Upper lobe of left lung (tissue), 4 donors: ENCODE measurements around the gene PELI3.

Source experiments
- POLR2A ChIP-seq, 4 donors: fragments of 450-650 bp; IDR thresholded peaks; one replicate each; pipeline ENCODE4 v1.5.1; 2016 to 2017; ENCODE audit warnings: antibody characterized with exemption in 4 of 4, mild to moderate bottlenecking in 2 of 4
- TF ChIP-seq, protein P1 (sequence below), 6 experiments: fragments of 450-650 bp in 4 of 6; fragments of 200-600 bp in 2 of 6; sonication (generic) in 2 of 6; IDR thresholded peaks; one replicate each; pipeline ENCODE4 v1.5.1; 2016 to 2019; ENCODE audit warnings: antibody characterized with exemption in 6 of 6

DNA sequence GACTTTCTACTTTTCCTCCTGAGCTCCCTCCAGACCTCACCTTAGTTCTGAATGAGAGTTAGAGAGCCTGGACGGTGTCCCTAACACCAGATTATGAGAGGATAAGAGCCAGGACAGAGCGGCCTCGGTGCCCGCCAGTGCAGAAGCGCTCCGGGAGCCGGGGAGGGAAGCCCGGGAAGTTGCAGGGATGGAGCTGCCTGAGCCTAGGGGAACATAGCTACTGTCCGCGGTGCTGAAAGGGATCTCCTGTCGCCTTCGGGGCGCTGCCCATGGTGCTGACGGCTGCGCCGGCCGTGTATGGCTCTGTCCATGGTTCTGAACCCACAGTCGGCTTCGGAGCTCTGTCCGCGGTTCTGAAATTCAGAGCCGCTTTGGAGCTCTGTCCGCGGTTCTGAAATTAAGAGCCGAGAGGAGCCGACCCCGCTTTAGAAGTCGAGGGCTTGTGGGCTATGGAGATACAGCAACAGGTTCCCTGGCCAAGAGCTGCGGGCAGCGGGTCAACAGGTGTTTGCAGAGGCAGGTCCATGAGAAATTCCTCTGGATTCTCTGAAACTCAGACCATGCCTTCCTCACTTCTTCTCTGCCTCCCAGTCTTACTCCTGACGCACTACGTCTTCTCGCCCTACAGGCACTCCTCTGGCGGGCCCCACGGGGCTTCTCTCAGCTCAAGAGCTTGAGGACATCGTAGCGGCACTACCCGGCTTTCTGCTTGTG lies 45.1 kb upstream of the PELI3 start:
- peak in 3 of 4 donors; percentile 13 to 26 (median 20) for TF ChIP-seq POLR2A (IDR thresholded peaks at IDR 0.05)
- TF ChIP-seq, protein P1, sequence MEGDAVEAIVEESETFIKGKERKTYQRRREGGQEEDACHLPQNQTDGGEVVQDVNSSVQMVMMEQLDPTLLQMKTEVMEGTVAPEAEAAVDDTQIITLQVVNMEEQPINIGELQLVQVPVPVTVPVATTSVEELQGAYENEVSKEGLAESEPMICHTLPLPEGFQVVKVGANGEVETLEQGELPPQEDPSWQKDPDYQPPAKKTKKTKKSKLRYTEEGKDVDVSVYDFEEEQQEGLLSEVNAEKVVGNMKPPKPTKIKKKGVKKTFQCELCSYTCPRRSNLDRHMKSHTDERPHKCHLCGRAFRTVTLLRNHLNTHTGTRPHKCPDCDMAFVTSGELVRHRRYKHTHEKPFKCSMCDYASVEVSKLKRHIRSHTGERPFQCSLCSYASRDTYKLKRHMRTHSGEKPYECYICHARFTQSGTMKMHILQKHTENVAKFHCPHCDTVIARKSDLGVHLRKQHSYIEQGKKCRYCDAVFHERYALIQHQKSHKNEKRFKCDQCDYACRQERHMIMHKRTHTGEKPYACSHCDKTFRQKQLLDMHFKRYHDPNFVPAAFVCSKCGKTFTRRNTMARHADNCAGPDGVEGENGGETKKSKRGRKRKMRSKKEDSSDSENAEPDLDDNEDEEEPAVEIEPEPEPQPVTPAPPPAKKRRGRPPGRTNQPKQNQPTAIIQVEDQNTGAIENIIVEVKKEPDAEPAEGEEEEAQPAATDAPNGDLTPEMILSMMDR (IDR thresholded peaks at IDR 0.05), result peak in 2 of 6 experiments; percentile 15 to 26
